Ammon's horn (tissue), 1 donor: ENCODE results near the gene GSS.

Experiments
- DNase-seq: peaks from one replicate; pipeline ENCODE4 v3.0.0-alpha.2; 2016; ENCODE audit warnings: low spot score

GSS gene

GRCh38 chr20:34946661-34947060, 8.9 kb downstream of the GSS start:
- DNase-seq: no peak

GRCh38 chr20:34945315-34946077, 10.1 kb downstream of the GSS start:
- DNase-seq: no peak

GRCh38 chr20:34943808-34944567, 11.6 kb downstream of the GSS start:
- DNase-seq: no peak

DNA sequence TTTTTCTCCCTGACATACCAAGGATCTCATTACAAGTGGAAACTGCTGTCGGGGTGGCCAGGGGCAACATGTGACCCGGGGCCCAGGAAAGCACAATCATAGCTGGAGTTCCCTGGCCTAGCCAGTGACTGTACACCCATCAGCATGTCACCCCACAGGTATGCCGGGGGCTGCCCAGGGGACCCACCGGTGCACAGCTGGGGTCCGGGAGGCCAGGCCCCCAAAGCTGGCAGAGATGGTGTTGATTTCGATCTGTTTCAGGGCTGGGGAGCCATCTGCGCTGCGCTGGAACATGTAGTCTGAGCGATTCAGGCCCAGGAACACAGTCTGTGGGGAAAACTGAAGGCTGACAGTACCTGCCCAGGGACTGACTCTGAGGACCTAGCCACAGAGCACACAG, 13.3 kb downstream of the GSS start:
- no peak for DNase-seq

- no peak for DNase-seq
Observed at GRCh38 chr20:34941226-34941625, 14.4 kb downstream of the GSS start.

- DNase-seq: no peak
Observed at GRCh38 chr20:34940081-34940481, 15.5 kb downstream of the GSS start.

DNA sequence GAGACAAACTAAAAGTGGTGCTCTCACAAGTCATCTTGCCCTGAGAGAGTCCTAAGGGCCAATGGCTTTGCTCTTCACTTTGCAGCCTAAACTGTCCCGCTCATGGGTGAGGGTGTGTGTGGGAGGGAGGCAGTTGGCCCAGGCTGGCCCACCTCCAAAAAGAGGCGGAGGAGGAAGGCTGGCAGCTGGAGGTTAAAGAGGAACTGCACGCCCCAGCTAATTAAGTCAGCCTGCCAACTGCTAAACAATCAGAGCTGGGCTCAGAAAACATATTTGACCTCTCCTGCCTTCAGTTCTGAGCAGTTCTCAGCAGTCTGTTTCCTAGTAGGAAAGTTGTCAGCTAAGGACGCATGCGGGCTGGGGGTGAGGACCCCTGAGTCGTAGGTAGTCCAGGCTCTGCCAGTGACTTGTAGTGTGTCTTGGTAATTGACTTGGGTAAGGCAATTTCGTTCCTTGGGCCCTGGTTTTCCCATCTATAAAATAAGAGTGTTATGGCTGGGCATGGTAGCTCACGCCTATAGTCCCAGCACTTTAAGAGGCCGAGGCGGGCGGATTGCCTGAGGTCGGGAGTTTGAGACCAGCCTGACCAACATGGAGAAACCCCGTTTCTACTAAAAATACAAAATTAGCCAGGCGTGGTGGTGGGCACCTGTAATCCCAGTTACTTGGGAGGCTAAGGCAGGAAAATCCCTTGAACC, 17.0 kb downstream of the GSS start:
- peak; percentile 76 for DNase-seq

GRCh38 chr20:34931771-34932170, 23.8 kb downstream of the GSS start:
- DNase-seq: no peak

GRCh38 chr20:34928411-34928810, 27.2 kb downstream of the GSS start:
- DNase-seq: no peak

GRCh38 chr20:34927736-34928135, 27.9 kb downstream of the GSS start:
- no peak for DNase-seq

GRCh38 chr20:34926581-34926980, 29.0 kb downstream of the GSS start:
- no peak for DNase-seq

GRCh38 chr20:34925981-34926380, 29.6 kb downstream of the GSS start:
- no peak for DNase-seq

DNA sequence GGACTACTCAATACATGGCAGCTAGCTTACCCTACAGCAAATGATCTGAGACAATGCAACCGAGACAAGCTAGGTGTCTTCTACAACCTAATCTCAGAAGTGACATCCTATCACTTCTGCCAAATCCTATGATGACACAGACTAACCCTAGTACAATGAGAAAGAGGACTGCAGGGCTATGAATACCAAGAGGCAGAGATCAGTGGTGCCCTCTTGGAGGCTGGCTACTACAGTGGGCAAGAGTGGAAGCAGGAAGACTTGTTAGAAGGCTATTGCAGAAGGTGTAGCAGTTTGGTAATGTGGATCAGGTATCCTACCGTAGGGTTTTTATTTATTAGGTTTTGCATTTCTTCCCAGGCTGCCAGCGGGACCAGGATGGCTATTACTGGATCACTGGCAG, 30.3 kb downstream of the GSS start:
- no peak for DNase-seq

DNA sequence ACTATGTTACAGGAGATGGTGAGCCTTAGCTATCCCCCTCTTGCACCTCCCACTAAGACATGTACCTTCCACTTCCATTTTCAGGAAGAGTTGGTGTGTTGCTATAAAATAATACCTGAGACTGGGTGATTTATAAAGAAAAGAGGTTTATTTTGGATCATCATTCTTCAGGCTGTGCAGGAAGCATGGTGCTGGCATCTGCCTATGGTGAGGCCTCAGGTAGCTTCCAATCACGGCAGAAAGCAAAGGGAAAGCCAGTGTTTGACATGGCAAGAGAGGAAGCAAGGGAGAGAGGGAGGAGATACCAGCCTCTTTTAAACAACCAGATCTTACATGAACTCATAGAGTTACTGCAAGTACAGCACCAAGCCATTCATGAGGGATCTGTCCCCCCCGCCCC, 32.2 kb downstream of the GSS start:
- no peak for DNase-seq

DNA sequence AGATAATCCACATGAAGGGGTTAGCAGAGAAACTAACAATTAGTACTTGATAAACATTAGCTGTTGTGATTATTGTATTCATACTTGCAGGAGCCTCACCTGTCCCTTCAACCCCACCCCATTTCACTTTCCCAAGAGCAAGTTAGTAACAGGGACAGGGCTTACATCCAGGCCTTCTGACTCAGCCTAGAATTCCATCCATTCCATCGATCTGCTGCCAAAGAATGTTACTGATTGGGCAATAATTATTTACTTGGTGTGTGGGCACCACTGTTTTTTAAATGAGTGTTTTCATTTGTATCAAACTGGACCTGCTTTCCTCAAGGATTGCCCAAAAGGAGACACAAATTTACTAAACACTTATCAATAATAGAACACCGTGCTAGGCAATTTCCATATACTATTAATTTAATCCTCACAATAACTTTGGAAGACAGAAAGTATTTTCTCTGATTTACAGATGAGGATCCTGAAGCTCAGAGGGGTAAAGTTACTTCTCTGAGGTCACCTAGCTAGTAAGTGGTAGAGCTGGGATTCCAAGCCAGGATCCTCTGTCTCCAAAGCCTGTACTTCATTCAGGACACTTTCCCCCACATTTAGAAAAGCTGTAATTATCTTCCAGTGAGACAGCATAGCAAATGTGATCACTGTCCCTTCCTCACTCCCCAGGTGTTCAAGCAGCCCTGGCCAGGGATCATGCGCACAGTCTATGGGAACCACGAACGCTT, 32.8 kb downstream of the GSS start:
- peak; percentile 28 for DNase-seq

- DNase-seq: no peak
Observed at GRCh38 chr20:34921436-34921835, 34.2 kb downstream of the GSS start.

GRCh38 chr20:34920055-34920454, 35.6 kb downstream of the GSS start:
- DNase-seq: peak; percentile 33

DNA sequence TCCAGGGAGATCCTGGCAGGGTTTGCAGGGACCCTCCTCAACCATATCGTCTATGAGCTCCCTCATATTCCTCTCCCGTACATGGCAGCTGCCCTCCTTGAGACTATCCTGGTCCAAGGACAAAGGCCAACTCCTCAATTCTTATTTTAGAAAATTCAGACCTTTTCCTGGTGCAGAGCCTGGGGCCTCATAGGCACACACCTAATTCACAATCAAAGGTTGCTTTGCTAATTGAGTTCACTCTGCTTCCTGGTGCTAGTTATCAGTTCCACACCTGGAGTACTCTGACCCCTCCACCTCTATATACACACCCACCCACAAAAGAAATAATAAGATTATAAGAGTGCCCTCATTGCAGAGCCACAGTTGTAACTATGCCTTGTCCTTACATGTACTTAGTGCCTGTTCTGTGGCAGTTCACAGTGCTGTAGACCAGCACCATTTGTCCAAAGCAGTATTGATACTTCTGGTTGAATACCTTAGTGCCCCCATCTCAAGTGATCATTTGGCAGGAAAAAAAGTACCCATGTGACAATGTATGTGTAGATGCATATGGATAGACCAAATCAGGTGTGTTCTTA, 38.7 kb downstream of the GSS start:
- no peak for DNase-seq

- no peak for DNase-seq
Observed at GRCh38 chr20:34915749-34916455, 39.7 kb downstream of the GSS start.

GRCh38 chr20:34915131-34915530, 40.5 kb downstream of the GSS start:
- DNase-seq: no peak
